GM23338 (cell line): Measurements from ENCODE around the gene DCLK1. TPM values are rescaled to one million over a fixed set of nuclear protein-coding genes. Genes with fewer than 3 reads are reported as not detected.

Experiments
- ATAC-seq: fragments of 200-7000 bp; cut with Tn5 transposase; 3 replicates; pipeline ENCODE4 v1.9.1; 2020
- DNase-seq: peaks from one replicate; pipeline ENCODE4 v3.0.0-alpha.2; 2015; ENCODE audit warnings: low spot score
- H2AFZ ChIP-seq: fragments of 200-600 bp; sonication (generic); 2 replicates; pipeline ENCODE4 v1.8.0; 2016; ENCODE audit warnings: antibody characterized with exemption, mild to moderate bottlenecking, moderate library complexity
- H3F3A ChIP-seq: fragments of 200-600 bp; sonication (generic); replicated peaks from 2 replicates; pipeline ENCODE4 v1.8.0; 2017; ENCODE audit warnings: antibody characterized with exemption, mixed run types, low read depth
- H3K27ac ChIP-seq: fragments of 200-600 bp; sonication (generic); 2 replicates; pipeline ENCODE4 v1.6.1; 2016; ENCODE audit warnings: low read depth
- H3K27me3 ChIP-seq: fragments of 200-600 bp; sonication (generic); 2 replicates; pipeline ENCODE4 v1.8.0; 2016; ENCODE audit warnings: mild to moderate bottlenecking, mixed run types, moderate library complexity; ENCODE audit not compliant: insufficient read depth
- H3K36me3 ChIP-seq: fragments of 200-600 bp; sonication (generic); 2 replicates; pipeline ENCODE4 v1.8.0; 2016; ENCODE audit warnings: mild to moderate bottlenecking; ENCODE audit not compliant: insufficient read depth
- H3K4me1 ChIP-seq: fragments of 200-600 bp; sonication (generic); 2 replicates; pipeline ENCODE4 v1.8.0; 2016; ENCODE audit warnings: mild to moderate bottlenecking, moderate library complexity; ENCODE audit not compliant: insufficient read depth
- H3K4me2 ChIP-seq: fragments of 200-600 bp; sonication (generic); 2 replicates; pipeline ENCODE4 v1.7.1; 2017; ENCODE audit warnings: mixed run types
- H3K4me3 ChIP-seq: fragments of 200-600 bp; sonication (generic); 2 replicates; pipeline ENCODE4 v1.6.1; 2016; ENCODE audit warnings: mixed run types
- H3K79me2 ChIP-seq: fragments of 200-600 bp; sonication (generic); replicated peaks from 2 replicates; pipeline ENCODE4 v1.8.0; 2017; ENCODE audit warnings: mild to moderate bottlenecking; ENCODE audit not compliant: insufficient read depth
- H3K9me2 ChIP-seq: fragments of 200-600 bp; sonication (generic); 2 replicates; pipeline ENCODE4 v1.8.0; 2017; ENCODE audit not compliant: insufficient read depth
- H4K20me1 ChIP-seq: fragments of 200-600 bp; sonication (generic); replicated peaks from 2 replicates; pipeline ENCODE4 v1.8.0; 2017; ENCODE audit warnings: mild to moderate bottlenecking; ENCODE audit not compliant: insufficient read depth
- H3K27ac Mint-ChIP-seq: 2 replicates; pipeline ENCODE4 v1.8.0; 2020; ENCODE audit warnings: inconsistent platforms, mild to moderate bottlenecking, moderate library complexity, mixed read lengths
- H3K27me3 Mint-ChIP-seq: 3 replicates; pipeline ENCODE4 v1.8.0; 2022; ENCODE audit warnings: low read depth, mild to moderate bottlenecking, moderate library complexity, mixed read lengths, inconsistent platforms; ENCODE audit not compliant: insufficient read depth, poor library complexity
- H3K36me3 Mint-ChIP-seq: 3 replicates; pipeline ENCODE4 v1.8.0; 2021; ENCODE audit warnings: low read depth, mild to moderate bottlenecking, inconsistent platforms, moderate library complexity, mixed read lengths
- H3K4me1 Mint-ChIP-seq: 3 replicates; pipeline ENCODE4 v1.8.0; 2020; ENCODE audit warnings: mild to moderate bottlenecking, inconsistent platforms, mixed read lengths
- H3K4me3 Mint-ChIP-seq: 3 replicates; pipeline ENCODE4 v1.8.0; 2021; ENCODE audit warnings: moderate library complexity, mild to moderate bottlenecking, inconsistent platforms, mixed read lengths
- H3K9me3 Mint-ChIP-seq: 3 replicates; pipeline ENCODE4 v1.8.0; 2020; ENCODE audit warnings: moderate library complexity, mild to moderate bottlenecking, inconsistent platforms, mixed read lengths
- CREB1 ChIP-seq: fragments of 250-450 bp; sonication (Bioruptor Pico); IDR thresholded peaks from 2 replicates; pipeline ENCODE4 v1.5.0; 2020; ENCODE audit warnings: low read depth, mild to moderate bottlenecking, moderate library complexity
- CTCF ChIP-seq, 2 experiments: fragments of 200-600 bp in 1 of 2; sonication (generic) in 1 of 2; conservative IDR thresholded peaks; 2 replicates each; pipeline versions ENCODE4 v1.5.1 to v1.6.1; 2016 to 2017; ENCODE audit warnings: antibody characterized with exemption in 2 of 2, low read depth in 2 of 2, mild to moderate bottlenecking in 2 of 2, moderate library complexity in 1 of 2
- ETS1 ChIP-seq: IDR thresholded peaks from 2 replicates; pipeline ENCODE4 v1.6.1; 2016; ENCODE audit warnings: antibody characterized with exemption
- EZH2 ChIP-seq: fragments of 200-600 bp; sonication (generic); IDR thresholded peaks from one replicate; pipeline ENCODE4 v1.8.0; 2017; ENCODE audit warnings: antibody characterized with exemption, mild to moderate bottlenecking, low read depth; ENCODE audit not compliant: unreplicated experiment
- EZH2phosphoT487 ChIP-seq: fragments of 200-600 bp; sonication (generic); IDR thresholded peaks from one replicate; pipeline ENCODE4 v1.8.1; 2018; ENCODE audit warnings: antibody characterized with exemption; ENCODE audit not compliant: unreplicated experiment
- JUNB ChIP-seq: IDR thresholded peaks from one replicate; pipeline ENCODE4 v1.6.1; 2016; ENCODE audit warnings: antibody characterized with exemption; ENCODE audit not compliant: unreplicated experiment
- NANOG ChIP-seq: IDR thresholded peaks from 2 replicates; pipeline ENCODE4 v1.6.1; 2016; ENCODE audit warnings: antibody characterized with exemption, borderline replicate concordance
- POLR2AphosphoS5 ChIP-seq: IDR thresholded peaks from 2 replicates; pipeline ENCODE4 v1.6.1; 2016; ENCODE audit warnings: antibody characterized with exemption, low read depth
- REST ChIP-seq: IDR thresholded peaks from one replicate; pipeline ENCODE4 v1.6.1; 2018; ENCODE audit warnings: antibody characterized with exemption; ENCODE audit not compliant: unreplicated experiment
- STAT1 ChIP-seq: IDR thresholded peaks from one replicate; pipeline ENCODE4 v1.6.1; 2016; ENCODE audit warnings: antibody characterized with exemption; ENCODE audit not compliant: unreplicated experiment
- ZNF114 ChIP-seq: fragments of 250-450 bp; sonication (Bioruptor Pico); IDR thresholded peaks from 2 replicates; pipeline ENCODE4 v1.5.0; 2020; ENCODE audit warnings: mild to moderate bottlenecking, moderate library complexity
- ZNF331 ChIP-seq: fragments of 250-450 bp; sonication (Bioruptor Pico); IDR thresholded peaks from 2 replicates; pipeline ENCODE4 v1.5.0; 2020; ENCODE audit warnings: low read depth, mild to moderate bottlenecking, moderate library complexity
- ZNF462 ChIP-seq: fragments of 250-450 bp; sonication (Bioruptor Pico); IDR thresholded peaks from 2 replicates; pipeline ENCODE4 v1.5.0; 2020; ENCODE audit warnings: mild to moderate bottlenecking, moderate library complexity
- polyA plus RNA-seq: library from polyadenylated mRNA; unstranded; fragments of >200 nt; fragmentation: Nextera tagmentation; extraction: Ambion mirVana; gene quantifications from 2 replicates; pipeline ENCODE4 v1.2.1, GENCODE V29; 2016
- total RNA-seq: library from RNA; depleted of rRNA; stranded (reverse); fragments of >200 nt; shearing (Covaris generic); gene quantifications from 2 replicates; pipeline ENCODE4 v1.2.3, GENCODE V29; 2014

DCLK1 gene
- total and polyA plus RNA-seq, 2 experiments from 2014 or later, result 13.1 to 57.7 TPM

- no peak for DNase-seq
- no peak overlapping the region for H3K4me3 ChIP-seq
- no peak overlapping the region for H2AFZ ChIP-seq
- H3K79me2 ChIP-seq, result no peaks in the 10 kb centered on the region
- H3K36me3 ChIP-seq, result no peaks in the 10 kb centered on the region
- peaks cover 26% of the 10 kb centered on the region for H3K9me3 Mint-ChIP-seq
- H3K27ac ChIP-seq, result no peak overlapping the region
- H3K27me3 Mint-ChIP-seq, result peaks cover 12% of the 10 kb centered on the region
- H3K4me3 Mint-ChIP-seq, result no peak overlapping the region
- H3K4me2 ChIP-seq, result no peak overlapping the region
- H3K4me1 ChIP-seq, result peaks cover 50% of the 10 kb centered on the region
- H3K27ac Mint-ChIP-seq, result no peak overlapping the region
- peaks cover 39% of the 10 kb centered on the region for H3K4me1 Mint-ChIP-seq
- peaks cover 11% of the 10 kb centered on the region; the same call in 1 of the 2 replicates for H3F3A ChIP-seq
- H3K9me2 ChIP-seq, result no peaks in the 10 kb centered on the region; the same call in 1 of the 2 replicates
- TF ChIP-seq EZH2phosphoT487 (no peak), ZNF114 (CRISPR knock-in tag) (no peak), CTCF (conservative IDR thresholded peaks at IDR 0.05; ENCODE audit: low read depth in 2 of 2) (no peak), POLR2AphosphoS5 (no peak), REST (no peak), ETS1 (no peak), CREB1 (no peak), EZH2 (no peak), ZNF331 (CRISPR knock-in tag) (no peak), STAT1 (no peak), JUNB (no peak), NANOG (no peak), ZNF462 (no peak)
- no peaks in the 10 kb centered on the region for H3K27me3 ChIP-seq
- no peak for ATAC-seq
- H4K20me1 ChIP-seq, result no peaks in the 10 kb centered on the region
- H3K36me3 Mint-ChIP-seq, result peaks cover 30% of the 10 kb centered on the region
Observed at GRCh38 chr13:35983206-35983605, 148.0 kb downstream of the DCLK1 start.
